Measurements from ENCODE around the gene INVS.

DNA sequence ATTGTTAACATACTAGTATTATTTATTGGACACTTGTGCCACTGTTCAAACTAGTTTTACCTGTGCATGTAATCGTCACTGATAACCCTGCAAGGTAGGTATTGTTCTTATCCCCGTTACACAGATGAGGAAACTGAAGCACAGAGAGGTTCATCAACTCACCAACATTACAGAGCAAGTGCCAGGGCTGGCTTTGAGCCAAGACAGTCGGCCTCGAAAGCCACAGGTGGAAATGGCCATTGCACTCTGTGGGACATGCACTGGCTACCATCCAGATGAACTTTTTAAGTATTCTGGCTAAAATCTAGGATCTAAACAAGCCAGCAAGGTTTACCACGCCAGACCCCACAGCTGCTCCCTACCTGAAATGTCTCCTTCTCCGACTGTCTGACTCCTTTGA lies 195.8 kb downstream of the INVS start:
- TF ChIP-seq, protein P1, sequence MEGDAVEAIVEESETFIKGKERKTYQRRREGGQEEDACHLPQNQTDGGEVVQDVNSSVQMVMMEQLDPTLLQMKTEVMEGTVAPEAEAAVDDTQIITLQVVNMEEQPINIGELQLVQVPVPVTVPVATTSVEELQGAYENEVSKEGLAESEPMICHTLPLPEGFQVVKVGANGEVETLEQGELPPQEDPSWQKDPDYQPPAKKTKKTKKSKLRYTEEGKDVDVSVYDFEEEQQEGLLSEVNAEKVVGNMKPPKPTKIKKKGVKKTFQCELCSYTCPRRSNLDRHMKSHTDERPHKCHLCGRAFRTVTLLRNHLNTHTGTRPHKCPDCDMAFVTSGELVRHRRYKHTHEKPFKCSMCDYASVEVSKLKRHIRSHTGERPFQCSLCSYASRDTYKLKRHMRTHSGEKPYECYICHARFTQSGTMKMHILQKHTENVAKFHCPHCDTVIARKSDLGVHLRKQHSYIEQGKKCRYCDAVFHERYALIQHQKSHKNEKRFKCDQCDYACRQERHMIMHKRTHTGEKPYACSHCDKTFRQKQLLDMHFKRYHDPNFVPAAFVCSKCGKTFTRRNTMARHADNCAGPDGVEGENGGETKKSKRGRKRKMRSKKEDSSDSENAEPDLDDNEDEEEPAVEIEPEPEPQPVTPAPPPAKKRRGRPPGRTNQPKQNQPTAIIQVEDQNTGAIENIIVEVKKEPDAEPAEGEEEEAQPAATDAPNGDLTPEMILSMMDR (IDR thresholded peaks at IDR 0.05), result no peak
- TF ChIP-seq POLR2A (IDR thresholded peaks at IDR 0.05), result no peak

All from testis (tissue), 2 donors.